ENCODE measurements around the gene WWOX.

- TF ChIP-seq, protein P1, sequence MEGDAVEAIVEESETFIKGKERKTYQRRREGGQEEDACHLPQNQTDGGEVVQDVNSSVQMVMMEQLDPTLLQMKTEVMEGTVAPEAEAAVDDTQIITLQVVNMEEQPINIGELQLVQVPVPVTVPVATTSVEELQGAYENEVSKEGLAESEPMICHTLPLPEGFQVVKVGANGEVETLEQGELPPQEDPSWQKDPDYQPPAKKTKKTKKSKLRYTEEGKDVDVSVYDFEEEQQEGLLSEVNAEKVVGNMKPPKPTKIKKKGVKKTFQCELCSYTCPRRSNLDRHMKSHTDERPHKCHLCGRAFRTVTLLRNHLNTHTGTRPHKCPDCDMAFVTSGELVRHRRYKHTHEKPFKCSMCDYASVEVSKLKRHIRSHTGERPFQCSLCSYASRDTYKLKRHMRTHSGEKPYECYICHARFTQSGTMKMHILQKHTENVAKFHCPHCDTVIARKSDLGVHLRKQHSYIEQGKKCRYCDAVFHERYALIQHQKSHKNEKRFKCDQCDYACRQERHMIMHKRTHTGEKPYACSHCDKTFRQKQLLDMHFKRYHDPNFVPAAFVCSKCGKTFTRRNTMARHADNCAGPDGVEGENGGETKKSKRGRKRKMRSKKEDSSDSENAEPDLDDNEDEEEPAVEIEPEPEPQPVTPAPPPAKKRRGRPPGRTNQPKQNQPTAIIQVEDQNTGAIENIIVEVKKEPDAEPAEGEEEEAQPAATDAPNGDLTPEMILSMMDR (IDR thresholded peaks at IDR 0.05): no peak
- TF ChIP-seq POLR2A (IDR thresholded peaks at IDR 0.05): no peak
Measured at GRCh38 chr16:79083508-79084299, 984.2 kb downstream of the WWOX start.

Data from thyroid gland (tissue), 4 donors.